Measurements from ENCODE around the gene BRAP. TPM values are rescaled to one million over a fixed set of nuclear protein-coding genes. Genes with fewer than 3 reads are reported as not detected.
"Not testable (repeated sequence)": the region's sequence is repeated elsewhere in the genome, so short reads cannot be mapped to it uniquely, and the experiment has no call there.

BRAP gene
- total RNA-seq = 10 to 100 TPM; 12.3 to 28.1 (median 17.7) TPM

- peak within 1 kb of the TSS; percentile 83 to 86 (median 86) for H3K27ac ChIP-seq
- H3K9me3 ChIP-seq = no peaks in the 10 kb centered on the region
- H3K4me3 ChIP-seq = peak within 1 kb of the TSS; percentile 70 to 100 (median 86)
- H3K4me1 ChIP-seq = peaks cover 3 to 26% (median 17%) of the 10 kb centered on the region in 4 donors
- peaks cover 0 to 20% (median 0%) of the 10 kb centered on the region in 3 donors for H3K36me3 ChIP-seq
- no peaks in the 10 kb centered on the region for H3K27me3 ChIP-seq
- peak; percentile 86 to 97 (median 96) for DNase-seq
- TF ChIP-seq CTCF (IDR thresholded peaks at IDR 0.05) (peak in 2 of 6 experiments; percentile 7 to 11), POLR2A (IDR thresholded peaks at IDR 0.05) (peak; percentile 83 to 88)
Measured at GRCh38 chr12:111685811-111686573, at the start of gene BRAP, which contains the start of gene ACAD10. BRAP (minus strand) TSS chr12:111685956; CDS start chr12:111685792, 164 bp downstream. ACAD10 (plus strand) TSS chr12:111686053; CDS start chr12:111692710, 6,657 bp downstream.

DNA sequence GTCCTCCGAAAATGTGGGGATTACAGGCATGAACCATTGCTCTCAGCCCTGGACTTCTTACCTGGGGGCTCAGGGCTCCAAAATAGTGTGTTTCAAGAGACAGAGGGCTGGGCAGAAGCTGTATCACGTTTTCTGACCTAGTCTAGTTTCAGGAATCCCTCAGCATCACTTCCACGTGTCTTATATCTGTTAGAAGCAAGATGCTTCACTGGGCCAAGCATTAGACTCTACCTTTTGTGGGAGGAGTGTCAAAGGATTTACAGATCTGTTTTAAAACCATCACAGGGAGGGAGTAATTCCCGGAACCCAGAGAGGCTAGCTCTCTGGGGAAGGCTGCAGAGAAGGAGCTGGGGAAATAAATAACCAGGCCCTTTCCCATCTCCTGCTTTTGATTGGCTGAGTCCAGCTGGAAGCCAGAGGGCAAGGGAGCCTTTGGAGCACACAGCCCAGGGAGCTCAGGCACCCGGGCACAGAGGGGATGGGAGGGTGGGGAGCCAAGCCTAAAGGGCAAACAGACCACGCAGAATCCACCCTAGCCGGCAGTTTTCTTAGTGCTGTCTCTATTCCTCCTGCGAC lies 47.7 kb upstream of the BRAP start:
- Histone ChIP-seq H3K9me3 (no peaks in the 10 kb centered on the region), H3K4me1 (no peaks in the 10 kb centered on the region), H3K27ac (no peak overlapping the region), H3K4me3 (no peak overlapping the region), H3K27me3 (no peaks in the 10 kb centered on the region), H3K36me3 (peaks cover 0 to 81% (median 0%) of the 10 kb centered on the region in 3 donors)
- DNase-seq = no peak
- TF ChIP-seq CTCF (IDR thresholded peaks at IDR 0.05) (no peak), POLR2A (IDR thresholded peaks at IDR 0.05) (no peak)

DNA sequence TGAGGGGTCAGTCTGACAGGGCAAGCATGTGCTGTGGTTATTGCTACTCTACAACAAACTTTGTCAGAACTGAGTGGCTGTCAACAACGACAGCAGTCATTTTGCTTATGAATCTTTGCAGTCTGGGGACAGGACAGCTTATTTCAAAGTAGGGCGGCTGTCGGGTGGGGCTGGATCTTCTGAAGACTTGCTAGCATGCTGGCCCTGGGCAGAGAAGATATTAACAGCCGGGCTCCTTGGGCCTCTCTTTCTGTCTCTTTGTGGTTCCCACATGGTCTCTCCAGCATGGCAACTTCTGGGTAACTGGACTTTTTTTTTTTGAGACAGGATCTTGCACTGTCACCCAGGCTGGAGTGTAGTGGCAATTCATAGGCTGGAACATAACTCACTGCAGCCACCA lies 47.0 kb upstream of the BRAP start:
- H3K4me3 ChIP-seq = no peak overlapping the region
- no peaks in the 10 kb centered on the region for H3K27me3 ChIP-seq
- no peaks in the 10 kb centered on the region for H3K4me1 ChIP-seq
- no peak for TF ChIP-seq CTCF (IDR thresholded peaks at IDR 0.05)
- no peak for TF ChIP-seq POLR2A (IDR thresholded peaks at IDR 0.05)
- H3K9me3 ChIP-seq = no peaks in the 10 kb centered on the region
- DNase-seq = no peak
- no peak overlapping the region for H3K27ac ChIP-seq
- H3K36me3 ChIP-seq = peaks cover 0 to 79% (median 0%) of the 10 kb centered on the region in 3 donors

DNA sequence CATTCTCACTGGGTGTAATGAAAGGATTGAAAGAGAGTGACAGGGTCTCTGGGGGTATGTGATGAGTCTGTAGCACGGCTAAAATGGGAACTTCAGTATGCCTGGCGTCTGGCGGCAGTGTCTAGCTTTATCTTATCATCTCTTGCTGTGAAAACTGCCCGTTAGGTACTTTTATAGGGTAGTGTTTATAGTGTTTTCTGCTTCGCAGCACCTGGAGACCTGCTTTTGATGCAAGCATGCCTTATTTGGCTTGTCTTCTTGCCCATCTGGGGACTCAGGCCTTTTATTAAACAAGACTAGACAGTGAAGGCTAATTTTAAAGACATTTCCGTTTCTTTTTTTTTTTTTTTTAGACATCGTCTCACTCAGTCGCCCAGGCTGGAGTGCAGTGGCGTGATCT lies 44.7 kb upstream of the BRAP start:
- Histone ChIP-seq H3K27me3 (no peaks in the 10 kb centered on the region), H3K36me3 (peaks cover 0 to 70% (median 0%) of the 10 kb centered on the region in 3 donors), H3K4me3 (no peak overlapping the region), H3K27ac (no peak overlapping the region), H3K9me3 (no peaks in the 10 kb centered on the region), H3K4me1 (no peaks in the 10 kb centered on the region)
- no peak for DNase-seq
- no peak for TF ChIP-seq POLR2A (IDR thresholded peaks at IDR 0.05)
- TF ChIP-seq CTCF (IDR thresholded peaks at IDR 0.05) = no peak

DNA sequence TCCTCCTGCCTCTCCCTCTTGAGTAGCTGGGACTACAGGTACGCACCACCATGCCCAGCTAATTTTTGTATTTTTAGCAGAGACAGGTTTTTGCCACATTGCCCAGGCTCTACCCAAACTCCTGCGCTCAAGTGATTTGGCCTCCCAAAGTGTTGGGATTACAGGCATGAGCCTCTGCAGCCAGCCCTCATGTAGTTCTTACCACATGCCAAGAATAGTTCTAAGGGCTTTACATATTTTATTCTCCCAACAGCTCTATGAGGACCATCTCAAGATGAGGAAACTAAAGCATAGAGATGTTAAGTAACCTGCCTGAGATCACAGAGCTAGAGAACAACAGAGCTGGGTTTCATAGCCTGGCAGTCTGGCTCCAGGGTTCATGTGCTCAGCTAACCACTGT lies 43.0 kb upstream of the BRAP start:
- Histone ChIP-seq H3K4me3 (no peak overlapping the region), H3K9me3 (no peaks in the 10 kb centered on the region), H3K36me3 (peaks cover 0 to 62% (median 0%) of the 10 kb centered on the region in 3 donors), H3K27me3 (no peaks in the 10 kb centered on the region), H3K4me1 (no peaks in the 10 kb centered on the region), H3K27ac (no peak overlapping the region)
- TF ChIP-seq CTCF (IDR thresholded peaks at IDR 0.05) = no peak
- no peak for TF ChIP-seq POLR2A (IDR thresholded peaks at IDR 0.05)
- no peak for DNase-seq

- not testable (repeated sequence) for H3K4me1 ChIP-seq, H3K27ac ChIP-seq, H3K4me3 ChIP-seq, H3K27me3 ChIP-seq, H3K9me3 ChIP-seq, DNase-seq
- peaks cover 0 to 63% (median 3%) of the 10 kb centered on the region in 3 donors for H3K36me3 ChIP-seq
Measured at GRCh38 chr12:111723646-111724360, 38.0 kb upstream of the BRAP start.

Measured in Peyer's patch (tissue), 4 donors.